AG09309 (cell line): ENCODE results near the gene DNAI2.

Experiments
- DNase-seq: peaks from one replicate; pipeline ENCODE4 v3.0.0-alpha.2; 2010; ENCODE audit warnings: low read depth
- H3K4me3 ChIP-seq: 2 replicates; pipeline ENCODE4 v1.5.1; 2011; ENCODE audit warnings: mild to moderate bottlenecking, low read depth, low read length, moderate library complexity; ENCODE audit not compliant: control insufficient read depth
- TF ChIP-seq, protein P1 (sequence below): IDR thresholded peaks from 2 replicates; pipeline ENCODE4 v1.5.1; 2011; ENCODE audit warnings: mild to moderate bottlenecking, low read depth, low read length, inconsistent platforms; ENCODE audit not compliant: insufficient read depth, control insufficient read depth; ENCODE audit errors: missing control alignments

The DNAI2 gene

GRCh38 chr17:74361230-74362068 is 87.4 kb downstream of the DNAI2 start, which contains the start of gene BTBD17:
TSS of gene BTBD17 (minus strand) at chr17:74361868. CDS start at chr17:74361819, 49 bp downstream.
- DNase-seq: no peak
- no peak within 1 kb of the TSS for H3K4me3 ChIP-seq
- TF ChIP-seq, protein P1, sequence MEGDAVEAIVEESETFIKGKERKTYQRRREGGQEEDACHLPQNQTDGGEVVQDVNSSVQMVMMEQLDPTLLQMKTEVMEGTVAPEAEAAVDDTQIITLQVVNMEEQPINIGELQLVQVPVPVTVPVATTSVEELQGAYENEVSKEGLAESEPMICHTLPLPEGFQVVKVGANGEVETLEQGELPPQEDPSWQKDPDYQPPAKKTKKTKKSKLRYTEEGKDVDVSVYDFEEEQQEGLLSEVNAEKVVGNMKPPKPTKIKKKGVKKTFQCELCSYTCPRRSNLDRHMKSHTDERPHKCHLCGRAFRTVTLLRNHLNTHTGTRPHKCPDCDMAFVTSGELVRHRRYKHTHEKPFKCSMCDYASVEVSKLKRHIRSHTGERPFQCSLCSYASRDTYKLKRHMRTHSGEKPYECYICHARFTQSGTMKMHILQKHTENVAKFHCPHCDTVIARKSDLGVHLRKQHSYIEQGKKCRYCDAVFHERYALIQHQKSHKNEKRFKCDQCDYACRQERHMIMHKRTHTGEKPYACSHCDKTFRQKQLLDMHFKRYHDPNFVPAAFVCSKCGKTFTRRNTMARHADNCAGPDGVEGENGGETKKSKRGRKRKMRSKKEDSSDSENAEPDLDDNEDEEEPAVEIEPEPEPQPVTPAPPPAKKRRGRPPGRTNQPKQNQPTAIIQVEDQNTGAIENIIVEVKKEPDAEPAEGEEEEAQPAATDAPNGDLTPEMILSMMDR: peak; percentile 51

DNA sequence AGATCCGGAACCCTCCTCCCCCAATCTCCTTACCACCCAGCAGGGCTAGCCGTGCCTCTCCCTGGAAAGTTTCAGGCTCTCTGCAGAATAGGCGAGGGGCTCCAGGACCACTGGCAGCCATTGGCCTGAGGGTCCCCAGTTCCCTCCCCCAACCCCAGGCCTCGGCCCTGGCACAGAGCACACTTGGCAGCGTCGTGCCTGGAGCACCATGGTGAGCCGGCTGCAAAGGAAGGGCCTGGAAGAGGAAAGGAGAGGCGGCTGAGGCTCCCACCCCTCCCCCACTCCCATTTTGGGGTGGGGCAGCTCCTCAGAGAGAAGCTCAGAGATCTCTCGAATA is 88.0 kb downstream of the DNAI2 start:
- no peak for DNase-seq
- TF ChIP-seq, protein P1: no peak
- H3K4me3 ChIP-seq: no peak overlapping the region

DNA sequence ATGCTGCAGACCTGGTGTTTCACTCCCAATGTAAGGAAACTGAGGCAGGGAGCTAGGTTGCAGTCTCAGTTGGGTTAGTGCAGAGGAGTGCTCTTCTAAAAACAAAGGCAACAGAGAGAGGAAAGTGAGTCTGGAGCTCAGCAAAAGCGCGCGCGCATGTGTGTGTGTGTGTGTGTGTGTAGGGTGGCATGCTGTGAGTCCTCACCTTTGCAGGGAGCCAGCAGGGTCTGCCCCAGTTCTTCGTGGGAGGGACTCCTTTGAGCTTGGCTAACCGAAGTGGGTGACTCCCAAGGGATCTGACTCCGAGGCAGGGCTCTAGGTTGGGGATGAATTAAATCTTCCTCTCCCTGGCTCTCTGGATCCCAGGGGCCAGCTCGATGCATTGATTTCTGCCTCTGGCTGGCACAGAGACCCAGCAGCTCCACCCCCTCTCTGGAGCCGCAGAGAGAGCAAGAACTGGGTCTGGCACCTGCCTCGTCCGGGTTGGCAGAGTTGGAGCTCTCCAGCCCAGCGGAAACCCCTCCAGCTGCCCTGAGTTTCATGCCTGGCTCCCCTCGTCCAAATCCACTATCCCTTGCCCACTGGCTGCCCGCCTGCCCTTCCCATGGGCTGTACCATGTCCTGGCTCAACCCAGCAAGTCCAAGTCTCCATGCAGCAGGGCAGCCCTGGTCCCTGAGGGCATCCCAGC is 88.9 kb downstream of the DNAI2 start:
- no peak overlapping the region for H3K4me3 ChIP-seq
- no peak for DNase-seq
- TF ChIP-seq, protein P1: no peak
